NB4 (cell line): Measurements from ENCODE around the gene DPH3.

Experiments
- CTCF ChIP-seq: IDR thresholded peaks from one replicate; pipeline ENCODE4 v1.5.1; 2012; ENCODE audit warnings: low read depth, low read length
- POLR2A ChIP-seq: IDR thresholded peaks from 2 replicates; pipeline ENCODE4 v1.6.1; 2011; ENCODE audit warnings: mild to moderate bottlenecking; ENCODE audit not compliant: insufficient read length; ENCODE audit errors: extremely low read depth
- TF ChIP-seq, protein P1 (sequence below): IDR thresholded peaks from 2 replicates; pipeline ENCODE4 v1.6.1; 2011; ENCODE audit warnings: low read depth, low read length

GRCh38 chr3:16214366-16214765 is 50.4 kb downstream of the DPH3 start:
- TF ChIP-seq CTCF (no peak), POLR2A (no peak)
- TF ChIP-seq, protein P1, sequence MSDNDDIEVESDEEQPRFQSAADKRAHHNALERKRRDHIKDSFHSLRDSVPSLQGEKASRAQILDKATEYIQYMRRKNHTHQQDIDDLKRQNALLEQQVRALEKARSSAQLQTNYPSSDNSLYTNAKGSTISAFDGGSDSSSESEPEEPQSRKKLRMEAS, result no peak
